GM12801 (cell line): ENCODE data around the gene TIRAP.

ENCODE experiments used
- TF ChIP-seq, protein P1 (sequence below): IDR thresholded peaks from one replicate; pipeline ENCODE4 v1.5.1; 2011; ENCODE audit warnings: control low read depth; ENCODE audit not compliant: insufficient read length; ENCODE audit errors: extremely low read depth

TIRAP gene

GRCh38 chr11:126282736-126283591 is at the start of gene TIRAP:
TSS of gene TIRAP (plus strand) at chr11:126283093. CDS start at chr11:126290895, 7,802 bp downstream.
- TF ChIP-seq, protein P1, sequence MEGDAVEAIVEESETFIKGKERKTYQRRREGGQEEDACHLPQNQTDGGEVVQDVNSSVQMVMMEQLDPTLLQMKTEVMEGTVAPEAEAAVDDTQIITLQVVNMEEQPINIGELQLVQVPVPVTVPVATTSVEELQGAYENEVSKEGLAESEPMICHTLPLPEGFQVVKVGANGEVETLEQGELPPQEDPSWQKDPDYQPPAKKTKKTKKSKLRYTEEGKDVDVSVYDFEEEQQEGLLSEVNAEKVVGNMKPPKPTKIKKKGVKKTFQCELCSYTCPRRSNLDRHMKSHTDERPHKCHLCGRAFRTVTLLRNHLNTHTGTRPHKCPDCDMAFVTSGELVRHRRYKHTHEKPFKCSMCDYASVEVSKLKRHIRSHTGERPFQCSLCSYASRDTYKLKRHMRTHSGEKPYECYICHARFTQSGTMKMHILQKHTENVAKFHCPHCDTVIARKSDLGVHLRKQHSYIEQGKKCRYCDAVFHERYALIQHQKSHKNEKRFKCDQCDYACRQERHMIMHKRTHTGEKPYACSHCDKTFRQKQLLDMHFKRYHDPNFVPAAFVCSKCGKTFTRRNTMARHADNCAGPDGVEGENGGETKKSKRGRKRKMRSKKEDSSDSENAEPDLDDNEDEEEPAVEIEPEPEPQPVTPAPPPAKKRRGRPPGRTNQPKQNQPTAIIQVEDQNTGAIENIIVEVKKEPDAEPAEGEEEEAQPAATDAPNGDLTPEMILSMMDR = no peak

- TF ChIP-seq, protein P1 = no peak
These were observed 49.5 kb upstream of the TIRAP start for GRCh38 chr11:126233391-126233790.

DNA sequence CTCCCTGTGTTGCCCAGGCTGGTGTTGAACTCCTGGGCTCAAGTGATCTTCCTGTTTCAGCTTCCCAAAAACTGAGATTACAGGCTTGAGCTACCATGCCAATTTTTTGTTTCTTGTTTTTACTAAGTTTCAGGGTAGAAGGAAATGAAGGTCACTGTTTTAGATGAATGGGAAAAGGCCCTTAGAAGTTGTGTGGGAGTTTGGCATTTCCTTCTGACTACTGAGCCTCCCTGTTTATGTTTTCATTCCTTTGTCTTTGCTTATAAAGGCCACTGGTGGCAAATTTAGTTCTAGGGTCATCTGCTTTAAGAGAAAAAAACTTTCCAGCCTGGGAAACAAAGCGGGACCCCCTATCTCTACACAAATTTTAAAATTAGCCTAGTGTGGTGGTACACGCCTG is 36.3 kb upstream of the TIRAP start:
- TF ChIP-seq, protein P1 = no peak

DNA sequence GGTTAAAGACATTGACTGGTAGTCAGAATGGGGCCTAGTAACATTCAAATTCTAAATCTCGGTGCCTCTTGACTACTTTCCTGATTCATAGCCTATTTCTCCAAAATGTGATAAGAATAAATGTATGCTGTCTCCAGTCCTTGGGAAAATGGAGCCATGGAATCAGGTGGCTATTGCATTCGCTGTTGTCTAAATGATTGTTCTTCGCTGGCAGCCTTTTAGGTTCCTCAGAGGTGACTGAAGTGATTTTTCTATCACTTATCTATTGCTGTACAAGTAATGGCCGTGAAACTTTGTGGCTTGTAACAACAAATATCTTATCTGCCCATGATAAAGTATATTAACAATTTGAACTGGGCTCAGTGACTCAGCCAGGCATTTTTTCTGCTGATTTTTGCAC is 29.6 kb upstream of the TIRAP start:
- TF ChIP-seq, protein P1 = no peak

DNA sequence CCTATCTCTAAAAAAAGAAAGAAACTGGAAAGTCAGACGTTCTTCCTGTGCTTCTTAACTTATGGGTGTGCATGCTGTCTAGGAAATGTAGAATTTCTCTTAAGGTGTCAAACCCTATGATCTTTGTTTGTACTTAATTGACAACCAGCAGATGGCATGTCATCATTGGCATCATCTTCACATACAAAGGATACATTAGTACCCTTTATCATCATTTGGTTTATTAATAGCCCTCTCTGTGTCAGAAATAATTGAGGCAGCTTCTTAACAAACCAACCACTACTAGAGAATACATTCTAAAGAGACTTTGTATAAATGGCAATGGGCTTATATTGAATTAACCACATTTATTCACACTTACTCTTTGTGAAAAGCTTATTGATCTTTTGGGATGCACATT is 28.1 kb upstream of the TIRAP start:
- TF ChIP-seq, protein P1 = no peak

GRCh38 chr11:126256216-126256615 is 26.7 kb upstream of the TIRAP start:
- TF ChIP-seq, protein P1 = no peak

DNA sequence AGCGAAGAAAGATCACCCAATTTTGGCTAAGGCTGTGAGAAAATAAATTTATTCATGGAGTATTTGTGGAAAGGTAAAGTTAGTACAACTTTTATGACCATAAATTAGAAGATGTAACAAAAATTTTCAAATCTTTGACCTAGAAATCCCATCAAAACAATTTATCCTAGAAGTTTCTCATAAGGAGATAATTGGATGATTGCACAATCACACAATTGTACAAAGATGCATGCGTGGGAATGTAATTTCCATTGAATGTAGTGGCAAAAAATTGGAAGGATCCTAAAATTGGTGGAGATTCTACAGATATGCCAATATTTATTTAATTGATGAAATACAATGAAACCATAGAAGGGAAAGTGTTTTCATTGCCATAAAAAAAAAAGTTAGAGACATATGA is 25.7 kb upstream of the TIRAP start:
- TF ChIP-seq, protein P1 = no peak
